GM18951 (cell line): ENCODE measurements around the gene KMT2C.
"Not testable (repeated sequence)": the region's sequence is repeated elsewhere in the genome, so short reads cannot be mapped to it uniquely, and the experiment has no call there.

Experiments used
- POLR2A ChIP-seq: IDR thresholded peaks from 4 replicates; pipeline ENCODE4 v1.6.1; 2011; ENCODE audit warnings: mild to moderate bottlenecking; ENCODE audit not compliant: insufficient read length, insufficient read depth; ENCODE audit errors: extremely low read depth
- in situ Hi-C: fragments of 300-500 bp; cut with MboI; formaldehyde crosslinking; loops from one replicate; pipeline ENCODE4 v1.12.0; 2022; ENCODE audit warnings: low sequenced_read_pairs, mixed read lengths, inconsistent platforms; ENCODE audit not compliant: unreplicated experiment

Gene KMT2C

GRCh38 chr7:152307902-152308301 is 127.9 kb downstream of the KMT2C start:
- TF ChIP-seq POLR2A = no peak
- in situ Hi-C loops = no loop called here

GRCh38 chr7:152299542-152300143 is 136.2 kb downstream of the KMT2C start:
- in situ Hi-C loops = not testable (repeated sequence)

- TF ChIP-seq POLR2A = no peak
- in situ Hi-C loops = no loop called here
These were observed 142.9 kb downstream of the KMT2C start for GRCh38 chr7:152292897-152293296.

GRCh38 chr7:152286972-152287371 is 148.8 kb downstream of the KMT2C start:
- in situ Hi-C loops = not testable (repeated sequence)

GRCh38 chr7:152286219-152286618 is 149.6 kb downstream of the KMT2C start:
- in situ Hi-C loops = not testable (repeated sequence)

GRCh38 chr7:152284998-152285397 is 150.8 kb downstream of the KMT2C start:
- in situ Hi-C loops = not testable (repeated sequence)

GRCh38 chr7:152277687-152278086 is 158.1 kb downstream of the KMT2C start:
- in situ Hi-C loops = not testable (repeated sequence)

- in situ Hi-C loops = not testable (repeated sequence)
These were observed 165.4 kb downstream of the KMT2C start for GRCh38 chr7:152270427-152270826.

GRCh38 chr7:152266859-152267258 is 168.9 kb downstream of the KMT2C start:
- in situ Hi-C loops = not testable (repeated sequence)

GRCh38 chr7:152264915-152265314 is 170.9 kb downstream of the KMT2C start:
- in situ Hi-C loops = not testable (repeated sequence)

GRCh38 chr7:152262146-152262545 is 173.7 kb downstream of the KMT2C start:
- in situ Hi-C loops = not testable (repeated sequence)

GRCh38 chr7:152259645-152260044 is 176.2 kb downstream of the KMT2C start:
- in situ Hi-C loops = not testable (repeated sequence)

GRCh38 chr7:152247851-152248250 is 188.0 kb downstream of the KMT2C start:
- in situ Hi-C loops = not testable (repeated sequence)

GRCh38 chr7:152245417-152245816 is 190.4 kb downstream of the KMT2C start:
- in situ Hi-C loops = not testable (repeated sequence)

GRCh38 chr7:152243464-152243863 is 192.3 kb downstream of the KMT2C start:
- in situ Hi-C loops = not testable (repeated sequence)

- in situ Hi-C loops = not testable (repeated sequence)
These were observed 194.5 kb downstream of the KMT2C start for GRCh38 chr7:152241301-152241700.

GRCh38 chr7:152236306-152236705 is 199.5 kb downstream of the KMT2C start:
- in situ Hi-C loops = not testable (repeated sequence)

- in situ Hi-C loops = not testable (repeated sequence)
These were observed 201.4 kb downstream of the KMT2C start for GRCh38 chr7:152234421-152234820.
